ENCODE measurements around the gene PDF. TPM values are rescaled to one million over a fixed set of nuclear protein-coding genes. Genes with fewer than 3 reads are reported as not detected.

Gene PDF
- total and polyA plus RNA-seq, 2 of the 13 experiments (the other 11 are each of a cell fraction or from before 2014, with no cell fraction given), result 12.4 to 48.8 TPM

DNA sequence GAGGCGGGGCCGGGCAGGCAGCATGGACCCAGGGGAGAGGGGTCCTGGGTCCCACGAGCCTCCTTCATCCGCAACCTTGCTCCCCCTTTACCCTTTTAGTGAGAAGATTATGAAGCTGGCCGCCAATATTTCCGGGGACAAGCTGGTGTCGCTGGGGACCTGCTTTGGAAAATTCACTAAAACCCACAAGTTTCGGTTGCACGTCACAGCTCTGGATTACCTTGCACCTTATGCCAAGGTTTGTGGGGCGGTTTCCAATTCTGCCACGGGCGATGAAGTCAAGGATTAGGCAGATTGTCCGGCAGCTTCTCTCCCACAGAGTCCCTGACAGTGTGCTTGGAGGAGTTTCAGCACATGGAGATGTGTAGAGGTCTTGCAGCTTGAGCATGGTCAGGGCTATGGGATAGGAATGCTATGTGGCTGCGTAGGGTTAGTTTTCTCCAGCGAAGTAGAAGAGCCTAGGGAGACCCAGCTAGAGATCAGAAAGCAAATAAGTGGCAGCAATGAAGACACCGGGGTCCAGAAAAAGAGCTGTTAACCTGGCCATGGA lies 9.8 kb upstream of the PDF start (continued):
- TF ChIP-seq DBP (CRISPR knock-in tag; IDR thresholded peaks at IDR 0.05; ENCODE audit: not compliant biosample characterization) (no peak), ZNF230 (CRISPR knock-in tag; IDR thresholded peaks at IDR 0.05) (0 out of 2 replicates have a peak, but pooled peaks have one; percentile 8)

DNA sequence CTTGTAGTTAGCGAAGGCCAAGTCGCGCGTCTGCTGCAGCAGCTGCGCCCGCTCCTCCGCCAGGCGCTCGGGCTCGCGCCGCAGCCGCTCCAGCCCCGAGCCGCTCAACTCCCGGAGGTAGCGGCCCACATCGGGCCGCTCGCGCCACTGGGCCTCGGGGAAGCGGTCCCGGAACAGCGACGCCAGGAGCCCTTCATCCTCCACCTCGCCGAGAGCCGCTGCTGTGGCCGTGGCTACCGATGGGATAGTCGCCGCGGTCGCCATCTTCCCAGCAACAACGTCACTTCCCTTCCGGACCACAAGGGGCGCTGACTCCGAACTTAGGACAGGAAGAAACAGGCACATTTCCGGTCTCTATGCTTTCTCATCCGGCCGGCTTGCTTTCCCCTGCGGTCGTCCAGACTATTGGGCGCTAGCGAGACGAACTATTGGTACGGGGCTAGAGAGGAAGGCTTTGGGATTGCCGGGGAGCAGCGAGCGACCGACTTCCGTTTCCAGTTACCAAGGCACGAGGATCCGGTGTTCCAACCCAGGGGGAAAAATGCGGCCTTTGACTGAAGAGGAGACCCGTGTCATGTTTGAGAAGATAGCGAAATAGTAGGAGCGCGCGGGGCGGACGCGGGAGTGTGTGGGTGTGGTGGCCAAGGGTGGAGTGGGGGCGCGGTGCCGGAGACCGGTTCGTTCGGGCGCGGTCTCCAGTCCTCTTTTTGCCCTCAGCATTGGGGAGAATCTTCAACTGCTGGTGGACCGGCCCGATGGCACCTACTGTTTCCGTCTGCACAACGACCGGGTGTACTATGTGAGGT lies 9.1 kb upstream of the PDF start, which contains the start of the genes COG8 and NIP7:
COG8 (minus strand) TSS at position 276 of the 806 bp plus-strand sequence; CDS start at position 264, 12 bp downstream.
NIP7 (plus strand) TSS at position 484 of the 806 bp plus-strand sequence; CDS start at position 542, 58 bp downstream.
- DNase-seq (ENCODE audit: low spot score) (peak; percentile 99), FAIRE-seq (peak; percentile 88), ATAC-seq (peak; percentile 98)
- Histone ChIP-seq H3K79me2 (ENCODE audit: insufficient read depth, low read length) (peaks cover 46% of the 10 kb centered on the region), H2AFZ (ENCODE audit: low read length) (no peak within 1 kb of the TSS), H3K27me3 (ENCODE audit: control insufficient read depth in 1 of 2, insufficient read depth in 2 of 2, low read length in 2 of 2) (no peaks in the 10 kb centered on the region; a peak in 1 of 5 replicates), H3K4me3 (replicated peaks in 1 of 3; ENCODE audit: insufficient read depth in 1 of 3, low read depth in 2 of 3, low read length in 3 of 3) (peak within 1 kb of the TSS; percentile 79 to 94 (median 86)), H4K20me1 (ENCODE audit: insufficient read depth, low read length) (no peaks in the 10 kb centered on the region), H3K27ac (ENCODE audit: extremely low read length, insufficient read depth, low read length) (peak within 1 kb of the TSS; percentile 86), H3K4me1 (ENCODE audit: insufficient read depth, low read length) (peaks cover 39% of the 10 kb centered on the region), H3K4me2 (ENCODE audit: low read depth, low read length) (peak within 1 kb of the TSS; percentile 98), H3K9ac (ENCODE audit: insufficient read depth, low read depth, low read length) (peak within 1 kb of the TSS; percentile 91), H3K9me3 (ENCODE audit: low read length) (no peaks in the 10 kb centered on the region), H3K36me3 (replicated peaks in 1 of 2; ENCODE audit: control insufficient read depth in 1 of 2, insufficient read depth in 2 of 2, low read length in 2 of 2) (peaks cover 18 to 45% of the 10 kb centered on the region in 2 experiments)
- intact Hi-C loops (cut with micrococcal nuclease; ENCODE audit: unreplicated experiment), result loop anchor here (1.0 kb wide), 2 partner anchors 9 to 189 kb away; partner anchors contain the start of gene PDF
- in situ Hi-C loops (cut with HindIII; ENCODE audit: extremely low pct_ligation_motif_present, low pct_unique_long_range_greater_than_20kb), result no loop called here
- ChIA-PET POLR2A (interaction anchor here (0.6 to 6.0 kb wide), 12 partner anchors 8 to 415 kb away, joined by 3 to 52 read pairs (median 4); partner anchors contain the start of genes NOB1, PDF, TMED6 and VPS4A), CTCF (ENCODE audit: low intra/inter-chr PET ratio, low total read pairs) (interaction anchor here (0.8 to 1.6 kb wide), 4 partner anchors 9 to 28 kb away, joined by 3 to 10 read pairs (median 4); partner anchors contain the start of genes PDF and VPS4A)
- no TSS peak for BruUV-seq (replicated peaks)
- WGBS (ENCODE audit: low lambda C conversion rate), result under 1% methylated on average over 38 of the region's 77 CpGs
- TF ChIP-seq ZNF619 (CRISPR knock-in tag; IDR thresholded peaks at IDR 0.05) (peak; percentile 66; the same call in 1 of the 2 replicates), ZFP36 (IDR thresholded peaks at IDR 0.05; ENCODE audit: borderline replicate concordance, low read depth, low read length, partially characterized antibody) (no peak), ZNF780A (CRISPR knock-in tag; IDR thresholded peaks at IDR 0.05) (peak; percentile 91), ZNF691 (CRISPR knock-in tag; IDR thresholded peaks at IDR 0.05; ENCODE audit: borderline replicate concordance, low read depth) (peak; percentile 61; the same call in 1 of the 2 replicates), NFYB (CRISPR knock-in tag; IDR thresholded peaks at IDR 0.05) (peak; percentile 65), PAXIP1 (CRISPR knock-in tag; conservative IDR thresholded peaks at IDR 0.05) (peak; percentile 58; the same call in 1 of the 2 replicates), ZNF607 (CRISPR knock-in tag; IDR thresholded peaks at IDR 0.05; ENCODE audit: borderline replicate concordance) (peak; percentile 90), MIXL1 (CRISPR knock-in tag; IDR thresholded peaks at IDR 0.05) (peak; percentile 87), FOXK2 (IDR thresholded peaks at IDR 0.05) (peak; percentile 92), PHF21A (CRISPR knock-in tag; IDR thresholded peaks at IDR 0.05) (peak; percentile 95), ZNF766 (CRISPR knock-in tag; IDR thresholded peaks at IDR 0.05; ENCODE audit: borderline replicate concordance) (peak; percentile 78; the same call in 1 of the 2 replicates)
- TF ChIP-seq, protein P1, sequence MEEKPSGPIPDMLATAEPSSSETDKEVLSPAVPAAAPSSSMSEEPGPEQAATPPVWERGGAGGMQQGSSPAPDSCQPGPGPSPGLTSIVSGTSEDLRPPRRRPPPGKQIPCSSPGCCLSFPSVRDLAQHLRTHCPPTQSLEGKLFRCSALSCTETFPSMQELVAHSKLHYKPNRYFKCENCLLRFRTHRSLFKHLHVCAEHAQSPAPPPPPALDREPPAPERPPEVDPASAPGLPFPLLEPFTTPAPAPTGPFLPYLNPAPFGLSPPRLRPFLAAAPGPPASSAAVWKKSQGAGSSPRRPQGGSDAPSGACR (CRISPR knock-in tag; IDR thresholded peaks at IDR 0.05), result no peak
